HepG2 (cell line): ENCODE measurements around the gene FGFR3. TPM values are rescaled to one million over a fixed set of nuclear protein-coding genes. Genes with fewer than 3 reads are reported as not detected.

ENCODE experiments used
- ATRX ChIP-seq: sonication (generic); formaldehyde crosslinking; IDR thresholded peaks from 2 replicates; pipeline ENCODE4 v1.4.0; 2020; ENCODE audit warnings: missing genetic modification reagents, borderline replicate concordance
- CEBPG ChIP-seq: IDR thresholded peaks from 2 replicates; pipeline ENCODE4 v1.6.1; 2016
- CHCHD3 ChIP-seq: sonication (generic); formaldehyde crosslinking; IDR thresholded peaks from 2 replicates; pipeline ENCODE4 v1.8.0; 2022; ENCODE audit warnings: mild to moderate bottlenecking, missing genetic modification reagents, moderate library complexity
- CHD2 ChIP-seq: IDR thresholded peaks from 2 replicates; pipeline ENCODE4 v1.6.1; 2011; ENCODE audit warnings: low read depth, low read length, improper control_type of control experiment
- FOXA3 ChIP-seq: IDR thresholded peaks from 2 replicates; pipeline ENCODE4 v1.6.1; 2016; ENCODE audit warnings: missing genetic modification reagents, missing compliant biosample characterization
- HNRNPH1 ChIP-seq: fragments of 200-400 bp; formaldehyde crosslinking; optimal IDR thresholded peaks from 2 replicates; pipeline ENCODE3; 2017; ENCODE audit warnings: mild to moderate bottlenecking, low read depth, low read length
- MBD4 ChIP-seq: IDR thresholded peaks from 2 replicates; pipeline ENCODE4 v1.6.1; 2012; ENCODE audit warnings: low read length, inconsistent platforms, borderline replicate concordance
- NFKB2 ChIP-seq: sonication (generic); formaldehyde crosslinking; IDR thresholded peaks from 2 replicates; pipeline ENCODE4 v1.4.0; 2020; ENCODE audit warnings: missing genetic modification reagents, borderline replicate concordance
- NR1H2 ChIP-seq: sonication (generic); formaldehyde crosslinking; IDR thresholded peaks from 2 replicates; pipeline ENCODE4 v1.8.1; 2022; ENCODE audit warnings: low read depth, missing genetic modification reagents, borderline replicate concordance
- NR3C1 ChIP-seq: sonication (generic); formaldehyde crosslinking; IDR thresholded peaks from 2 replicates; pipeline ENCODE4 v1.4.0; 2020; ENCODE audit warnings: missing genetic modification reagents
- PHB2 ChIP-seq: fragments of 450-650 bp; IDR thresholded peaks from 2 replicates; pipeline ENCODE4 v1.6.1; 2018; ENCODE audit not compliant: partially characterized antibody
- SMAD9 ChIP-seq: sonication (generic); formaldehyde crosslinking; IDR thresholded peaks from 2 replicates; pipeline ENCODE4 v1.5.1; 2020; ENCODE audit warnings: mild to moderate bottlenecking, missing genetic modification reagents
- SRY ChIP-seq: sonication (generic); formaldehyde crosslinking; IDR thresholded peaks from 2 replicates; pipeline ENCODE4 v1.8.0; 2022; ENCODE audit warnings: mild to moderate bottlenecking, missing genetic modification reagents
- ZBTB3 ChIP-seq: sonication (generic); formaldehyde crosslinking; IDR thresholded peaks from 2 replicates; pipeline ENCODE4 v1.4.0; 2020; ENCODE audit warnings: low read depth, mild to moderate bottlenecking, moderate library complexity, missing genetic modification reagents, borderline replicate concordance
- ZC3H4 ChIP-seq: sonication (generic); formaldehyde crosslinking; IDR thresholded peaks from 2 replicates; pipeline ENCODE4 v1.4.0; 2020; ENCODE audit warnings: missing genetic modification reagents, borderline replicate concordance
- ZFP1 ChIP-seq: IDR thresholded peaks from 2 replicates; pipeline ENCODE4 v1.6.1; 2016
- ZNF235 ChIP-seq: sonication (generic); formaldehyde crosslinking; IDR thresholded peaks from 2 replicates; pipeline ENCODE4 v1.8.1; 2023; ENCODE audit warnings: mild to moderate bottlenecking, missing genetic modification reagents, borderline replicate concordance
- ZNF678 ChIP-seq: sonication (generic); formaldehyde crosslinking; IDR thresholded peaks from 2 replicates; pipeline ENCODE4 v1.4.0; 2020; ENCODE audit warnings: mild to moderate bottlenecking, missing genetic modification reagents
- ZNF780A ChIP-seq: sonication (generic); formaldehyde crosslinking; IDR thresholded peaks from 2 replicates; pipeline ENCODE4 v1.8.0; 2022; ENCODE audit warnings: mild to moderate bottlenecking, missing genetic modification reagents, moderate library complexity
- ZSCAN9 ChIP-seq: IDR thresholded peaks from 2 replicates; pipeline ENCODE4 v1.6.1; 2016; ENCODE audit warnings: borderline replicate concordance
- polyA plus RNA-seq, 8 experiments: library from polyadenylated mRNA; depleted of rRNA in 3 of 8; stranded (reverse) in 7 of 8; unstranded in 1 of 8; fragments of >200 nt; fragmentation: Illumina TruSeq in 4 of 8; extraction: Trizol in 4 of 8; gene quantifications; 2 replicates each; pipeline versions ENCODE4 v1.2.1 to v1.2.3, GENCODE V29; 2011 to 2016; ENCODE audit warnings: low read depth in 4 of 8, missing spikeins in 1 of 8, mixed read lengths in 1 of 8; ENCODE audit not compliant: insufficient read depth in 1 of 8
- total RNA-seq, 5 experiments: library from RNA; depleted of rRNA; stranded (reverse); fragments of >200 nt; fragmentation: Illumina TruSeq; extraction: Trizol; gene quantifications; 2 replicates each; pipeline ENCODE4 v1.2.3, GENCODE V29; 2016; ENCODE audit warnings: low read depth in 1 of 5
- TF ChIP-seq, protein P1 (sequence below): sonication (generic); formaldehyde crosslinking; IDR thresholded peaks from 2 replicates; pipeline ENCODE4 v1.4.0; 2020; ENCODE audit warnings: missing genetic modification reagents
- TF ChIP-seq, protein P2 (sequence below): sonication (generic); formaldehyde crosslinking; IDR thresholded peaks from 2 replicates; pipeline ENCODE4 v1.8.1; 2023; ENCODE audit warnings: missing genetic modification reagents, inconsistent platforms, borderline replicate concordance
- TF ChIP-seq, protein P3 (sequence below): IDR thresholded peaks from 2 replicates; pipeline ENCODE4 v1.6.1; 2016; ENCODE audit warnings: control low read depth
- TF ChIP-seq, protein P4 (sequence below): sonication (generic); formaldehyde crosslinking; IDR thresholded peaks from 2 replicates; pipeline ENCODE4 v1.8.0; 2022; ENCODE audit warnings: mild to moderate bottlenecking, missing genetic modification reagents, moderate library complexity

Gene FGFR3
- total and polyA plus RNA-seq, 2 of the 13 experiments (the other 11 are each of a cell fraction or from before 2014, with no cell fraction given), result 103 to 109 TPM

DNA sequence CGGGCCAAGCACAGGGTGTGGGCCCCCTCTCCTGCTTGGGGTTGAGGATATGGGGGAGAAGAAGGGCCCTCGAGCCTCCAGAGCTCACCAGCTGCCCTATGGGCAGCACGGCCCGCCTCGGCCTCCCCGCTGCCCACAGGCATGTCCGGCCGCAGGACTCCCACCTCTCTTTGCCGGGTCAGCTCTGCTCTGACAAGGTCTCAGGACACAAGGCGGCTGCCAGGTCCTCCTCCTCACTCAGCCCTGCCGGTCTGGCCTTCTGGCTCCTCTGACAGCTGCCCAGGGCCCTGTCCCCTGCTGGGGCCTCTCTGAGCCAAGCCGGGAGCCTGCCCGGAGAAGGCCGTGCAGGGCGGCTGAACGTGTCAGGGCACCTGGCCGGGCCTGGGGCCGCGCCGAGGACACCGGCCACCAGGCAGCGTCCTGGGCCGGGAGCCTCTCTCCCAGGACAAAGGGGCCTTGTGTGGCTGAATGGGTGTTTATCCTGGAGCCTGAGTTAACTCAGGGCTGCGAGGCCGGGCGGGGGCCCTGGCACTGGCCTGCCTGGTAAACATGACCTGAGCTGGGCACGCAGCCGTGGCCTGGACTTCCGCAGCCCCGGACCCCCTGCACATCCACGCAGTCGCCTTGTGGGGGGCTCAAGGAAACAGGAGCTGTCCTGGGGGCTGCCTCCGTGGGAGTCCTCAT lies 46.0 kb upstream of the FGFR3 start (continued):
- TF ChIP-seq, protein P1, sequence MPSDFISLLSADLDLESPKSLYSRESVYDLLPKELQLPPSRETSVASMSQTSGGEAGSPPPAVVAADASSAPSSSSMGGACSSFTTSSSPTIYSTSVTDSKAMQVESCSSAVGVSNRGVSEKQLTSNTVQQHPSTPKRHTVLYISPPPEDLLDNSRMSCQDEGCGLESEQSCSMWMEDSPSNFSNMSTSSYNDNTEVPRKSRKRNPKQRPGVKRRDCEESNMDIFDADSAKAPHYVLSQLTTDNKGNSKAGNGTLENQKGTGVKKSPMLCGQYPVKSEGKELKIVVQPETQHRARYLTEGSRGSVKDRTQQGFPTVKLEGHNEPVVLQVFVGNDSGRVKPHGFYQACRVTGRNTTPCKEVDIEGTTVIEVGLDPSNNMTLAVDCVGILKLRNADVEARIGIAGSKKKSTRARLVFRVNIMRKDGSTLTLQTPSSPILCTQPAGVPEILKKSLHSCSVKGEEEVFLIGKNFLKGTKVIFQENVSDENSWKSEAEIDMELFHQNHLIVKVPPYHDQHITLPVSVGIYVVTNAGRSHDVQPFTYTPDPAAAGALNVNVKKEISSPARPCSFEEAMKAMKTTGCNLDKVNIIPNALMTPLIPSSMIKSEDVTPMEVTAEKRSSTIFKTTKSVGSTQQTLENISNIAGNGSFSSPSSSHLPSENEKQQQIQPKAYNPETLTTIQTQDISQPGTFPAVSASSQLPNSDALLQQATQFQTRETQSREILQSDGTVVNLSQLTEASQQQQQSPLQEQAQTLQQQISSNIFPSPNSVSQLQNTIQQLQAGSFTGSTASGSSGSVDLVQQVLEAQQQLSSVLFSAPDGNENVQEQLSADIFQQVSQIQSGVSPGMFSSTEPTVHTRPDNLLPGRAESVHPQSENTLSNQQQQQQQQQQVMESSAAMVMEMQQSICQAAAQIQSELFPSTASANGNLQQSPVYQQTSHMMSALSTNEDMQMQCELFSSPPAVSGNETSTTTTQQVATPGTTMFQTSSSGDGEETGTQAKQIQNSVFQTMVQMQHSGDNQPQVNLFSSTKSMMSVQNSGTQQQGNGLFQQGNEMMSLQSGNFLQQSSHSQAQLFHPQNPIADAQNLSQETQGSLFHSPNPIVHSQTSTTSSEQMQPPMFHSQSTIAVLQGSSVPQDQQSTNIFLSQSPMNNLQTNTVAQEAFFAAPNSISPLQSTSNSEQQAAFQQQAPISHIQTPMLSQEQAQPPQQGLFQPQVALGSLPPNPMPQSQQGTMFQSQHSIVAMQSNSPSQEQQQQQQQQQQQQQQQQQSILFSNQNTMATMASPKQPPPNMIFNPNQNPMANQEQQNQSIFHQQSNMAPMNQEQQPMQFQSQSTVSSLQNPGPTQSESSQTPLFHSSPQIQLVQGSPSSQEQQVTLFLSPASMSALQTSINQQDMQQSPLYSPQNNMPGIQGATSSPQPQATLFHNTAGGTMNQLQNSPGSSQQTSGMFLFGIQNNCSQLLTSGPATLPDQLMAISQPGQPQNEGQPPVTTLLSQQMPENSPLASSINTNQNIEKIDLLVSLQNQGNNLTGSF (CRISPR knock-in tag), result peak; percentile 74; the same call in 1 of the 2 replicates
- peak; percentile 78 for TF ChIP-seq NFKB2 (CRISPR knock-in tag)
- no peak for TF ChIP-seq ZSCAN9 (CRISPR knock-in tag)
- TF ChIP-seq FOXA3 (CRISPR knock-in tag), result peak; percentile 85
- TF ChIP-seq ATRX (CRISPR knock-in tag), result no peak
- no peak for TF ChIP-seq NR3C1 (CRISPR knock-in tag)
- TF ChIP-seq SMAD9 (CRISPR knock-in tag), result no peak
- no peak for TF ChIP-seq ZFP1 (CRISPR knock-in tag)
- no peak for TF ChIP-seq NR1H2 (CRISPR knock-in tag)
- no peak for TF ChIP-seq HNRNPH1
- TF ChIP-seq, protein P2, sequence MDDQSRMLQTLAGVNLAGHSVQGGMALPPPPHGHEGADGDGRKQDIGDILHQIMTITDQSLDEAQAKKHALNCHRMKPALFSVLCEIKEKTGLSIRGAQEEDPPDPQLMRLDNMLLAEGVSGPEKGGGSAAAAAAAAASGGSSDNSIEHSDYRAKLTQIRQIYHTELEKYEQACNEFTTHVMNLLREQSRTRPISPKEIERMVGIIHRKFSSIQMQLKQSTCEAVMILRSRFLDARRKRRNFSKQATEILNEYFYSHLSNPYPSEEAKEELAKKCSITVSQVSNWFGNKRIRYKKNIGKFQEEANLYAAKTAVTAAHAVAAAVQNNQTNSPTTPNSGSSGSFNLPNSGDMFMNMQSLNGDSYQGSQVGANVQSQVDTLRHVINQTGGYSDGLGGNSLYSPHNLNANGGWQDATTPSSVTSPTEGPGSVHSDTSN (CRISPR knock-in tag), result 0 out of 2 replicates have a peak, but pooled peaks have one; percentile 74
- TF ChIP-seq ZNF780A, result no peak
- TF ChIP-seq CHCHD3 (CRISPR knock-in tag), result 0 out of 2 replicates have a peak, but pooled peaks have one; percentile 13
- TF ChIP-seq, protein P3, sequence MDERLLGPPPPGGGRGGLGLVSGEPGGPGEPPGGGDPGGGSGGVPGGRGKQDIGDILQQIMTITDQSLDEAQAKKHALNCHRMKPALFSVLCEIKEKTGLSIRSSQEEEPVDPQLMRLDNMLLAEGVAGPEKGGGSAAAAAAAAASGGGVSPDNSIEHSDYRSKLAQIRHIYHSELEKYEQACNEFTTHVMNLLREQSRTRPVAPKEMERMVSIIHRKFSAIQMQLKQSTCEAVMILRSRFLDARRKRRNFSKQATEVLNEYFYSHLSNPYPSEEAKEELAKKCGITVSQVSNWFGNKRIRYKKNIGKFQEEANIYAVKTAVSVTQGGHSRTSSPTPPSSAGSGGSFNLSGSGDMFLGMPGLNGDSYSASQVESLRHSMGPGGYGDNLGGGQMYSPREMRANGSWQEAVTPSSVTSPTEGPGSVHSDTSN (CRISPR knock-in tag), result no peak
- TF ChIP-seq CHD2, result no peak
- peak; percentile 17; the same call in 1 of the 2 replicates for TF ChIP-seq ZBTB3
- TF ChIP-seq, protein P4, sequence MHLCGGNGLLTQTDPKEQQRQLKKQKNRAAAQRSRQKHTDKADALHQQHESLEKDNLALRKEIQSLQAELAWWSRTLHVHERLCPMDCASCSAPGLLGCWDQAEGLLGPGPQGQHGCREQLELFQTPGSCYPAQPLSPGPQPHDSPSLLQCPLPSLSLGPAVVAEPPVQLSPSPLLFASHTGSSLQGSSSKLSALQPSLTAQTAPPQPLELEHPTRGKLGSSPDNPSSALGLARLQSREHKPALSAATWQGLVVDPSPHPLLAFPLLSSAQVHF (CRISPR knock-in tag), result no peak
- TF ChIP-seq ZNF235 (CRISPR knock-in tag), result 0 out of 2 replicates have a peak, but pooled peaks have one; percentile 23
- peak; percentile 78; the same call in 1 of the 2 replicates for TF ChIP-seq ZNF678 (CRISPR knock-in tag)
- no peak for TF ChIP-seq CEBPG (CRISPR knock-in tag)
- no peak for TF ChIP-seq PHB2
- no peak; the same call in none of the 2 replicates for TF ChIP-seq SRY (CRISPR knock-in tag)
- TF ChIP-seq ZC3H4 (CRISPR knock-in tag), result no peak
- no peak for TF ChIP-seq MBD4
